Right kidney (tissue), 1 donor: Measurements from ENCODE around the gene AMPD2.
"Not testable (repeated sequence)": the region's sequence is repeated elsewhere in the genome, so short reads cannot be mapped to it uniquely, and the experiment has no call there.

Experiments used
- DNase-seq: peaks from one replicate; pipeline ENCODE4 v3.0.0-alpha.2; 2016

AMPD2 gene

GRCh38 chr1:109678637-109679036 is 59.0 kb downstream of the AMPD2 start:
- DNase-seq: not testable (repeated sequence)
